NB4 (cell line): ENCODE measurements around the gene CAMTA1.

Experiments used
- CTCF ChIP-seq: IDR thresholded peaks from one replicate; pipeline ENCODE4 v1.5.1; 2012; ENCODE audit warnings: low read depth, low read length
- MAX ChIP-seq: IDR thresholded peaks from 2 replicates; pipeline ENCODE4 v1.6.1; 2011; ENCODE audit warnings: low read depth, low read length
- MYC ChIP-seq: IDR thresholded peaks from 2 replicates; pipeline ENCODE4 v1.6.1; 2011; ENCODE audit warnings: low read depth, low read length
- POLR2A ChIP-seq: IDR thresholded peaks from 2 replicates; pipeline ENCODE4 v1.6.1; 2011; ENCODE audit warnings: mild to moderate bottlenecking; ENCODE audit not compliant: insufficient read length; ENCODE audit errors: extremely low read depth

GRCh38 chr1:7516341-7516740, 731.1 kb downstream of the CAMTA1 start:
- no peak for TF ChIP-seq CTCF
- no peak for TF ChIP-seq POLR2A
- TF ChIP-seq MYC, result no peak
- no peak for TF ChIP-seq MAX
